GM21390 (cell line): ENCODE results near the gene KANK2.
"Not testable (repeated sequence)": the region's sequence is repeated elsewhere in the genome, so short reads cannot be mapped to it uniquely, and the experiment has no call there.

Experiments used
- ATAC-seq: cut with Tn5 transposase; IDR thresholded peaks from one replicate; pipeline ENCODE4 v1.9.1; 2021; ENCODE audit not compliant: unreplicated experiment

KANK2 gene

GRCh38 chr19:11142528-11143171 lies 54.7 kb downstream of the KANK2 start:
- ATAC-seq = no peak

GRCh38 chr19:11141937-11142527 lies 55.3 kb downstream of the KANK2 start:
- ATAC-seq = no peak

- no peak for ATAC-seq
Observed at GRCh38 chr19:11140896-11141295, 56.4 kb downstream of the KANK2 start.

- ATAC-seq = not testable (repeated sequence)
Observed at GRCh38 chr19:11140023-11140538, 57.3 kb downstream of the KANK2 start.

GRCh38 chr19:11138601-11139300 lies 58.6 kb downstream of the KANK2 start:
- ATAC-seq = no peak

- no peak for ATAC-seq
Observed at GRCh38 chr19:11137542-11138384, 59.6 kb downstream of the KANK2 start.

DNA sequence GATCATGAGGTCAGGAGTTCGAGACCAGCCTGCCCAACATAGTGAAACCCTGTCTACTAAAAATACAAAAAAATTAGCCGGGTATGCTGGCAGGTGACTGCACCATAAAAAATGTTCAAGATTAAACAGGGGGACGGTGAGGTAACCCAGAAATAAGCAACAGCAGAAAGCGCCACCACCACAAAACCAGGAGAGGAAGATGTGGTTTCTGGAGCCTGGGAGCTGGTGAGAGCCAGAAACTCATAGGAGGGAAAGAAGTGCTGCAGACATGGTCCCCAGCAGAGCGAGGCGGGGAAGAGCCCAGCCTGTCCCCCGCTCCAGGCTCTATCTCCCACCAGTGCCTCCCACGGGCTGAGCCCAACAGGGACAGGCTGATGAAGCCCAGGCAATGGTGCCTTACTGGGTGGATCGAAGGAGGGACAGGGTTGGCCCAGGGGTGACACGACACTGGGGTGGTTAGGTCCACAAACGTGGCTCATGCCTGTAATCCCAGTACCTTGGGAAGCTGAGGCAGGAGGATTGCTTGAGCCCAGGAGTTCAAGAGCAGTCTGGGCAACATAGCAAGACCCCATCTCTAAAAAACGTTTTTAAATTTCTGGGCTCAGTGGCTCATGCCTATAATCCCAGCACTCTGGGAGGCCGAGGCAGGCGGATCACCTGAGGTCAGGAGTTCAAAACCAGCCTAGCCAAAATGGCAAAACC lies 60.8 kb downstream of the KANK2 start:
- no peak for ATAC-seq

- ATAC-seq = no peak
Observed at GRCh38 chr19:11131471-11131870, 65.9 kb downstream of the KANK2 start.

DNA sequence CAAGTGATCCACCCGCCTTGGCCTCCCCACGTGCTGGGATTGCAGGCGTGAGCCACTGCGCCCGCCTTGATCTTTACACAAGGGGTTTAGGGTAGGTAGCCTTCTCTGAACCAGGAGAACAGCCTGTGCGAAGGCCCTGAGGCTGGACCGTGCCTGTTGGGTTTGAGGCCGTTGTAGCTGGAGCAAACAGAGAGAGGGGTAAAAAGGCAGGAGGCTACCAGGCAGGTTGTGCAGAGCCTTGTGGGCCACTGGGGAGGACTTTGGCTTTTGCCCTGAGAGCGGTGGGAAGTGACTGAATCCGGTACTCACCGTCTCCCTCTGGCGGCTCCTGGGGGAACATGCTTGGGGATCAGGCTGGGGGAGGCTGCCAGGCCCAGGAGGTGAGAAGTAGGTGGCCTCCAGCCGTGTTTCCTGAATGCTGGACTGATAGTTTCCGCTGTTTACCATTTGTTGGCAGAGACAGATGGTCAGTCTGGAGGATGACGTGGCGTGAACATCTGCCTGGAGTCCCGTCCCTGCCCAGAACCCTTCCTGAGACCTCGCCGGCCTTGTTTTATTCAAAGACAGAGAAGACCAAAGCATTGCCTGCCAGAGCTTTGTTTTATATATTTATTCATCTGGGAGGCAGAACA lies 66.4 kb downstream of the KANK2 start:
- ATAC-seq = no peak

- ATAC-seq = no peak
Observed at GRCh38 chr19:11127905-11128304, 69.4 kb downstream of the KANK2 start.

- no peak for ATAC-seq
Observed at GRCh38 chr19:11125994-11126685, 71.2 kb downstream of the KANK2 start.

- ATAC-seq = not testable (repeated sequence)
Observed at GRCh38 chr19:11124157-11124556, 73.2 kb downstream of the KANK2 start.

GRCh38 chr19:11123114-11123513 lies 74.2 kb downstream of the KANK2 start:
- ATAC-seq = no peak

DNA sequence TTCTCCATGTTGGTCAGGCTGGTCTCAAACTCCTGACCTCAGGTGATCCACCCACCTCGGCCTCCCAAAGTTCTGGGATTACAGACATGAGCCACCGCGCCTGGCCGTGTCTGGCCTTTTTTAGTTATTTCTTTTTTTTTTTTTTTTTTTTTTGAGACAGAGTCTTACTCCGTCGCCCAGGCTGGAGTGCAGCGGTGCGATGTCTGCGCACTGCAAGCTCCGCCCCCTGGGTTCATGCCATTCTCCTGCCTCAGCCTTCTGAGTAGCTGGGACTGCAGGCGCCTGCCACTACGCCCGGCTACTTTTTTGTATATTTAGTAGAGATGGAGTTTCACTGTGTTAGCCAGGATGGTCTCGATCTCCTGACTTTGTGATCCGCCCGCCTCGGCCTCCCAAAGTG lies 75.4 kb downstream of the KANK2 start:
- not testable (repeated sequence) for ATAC-seq

DNA sequence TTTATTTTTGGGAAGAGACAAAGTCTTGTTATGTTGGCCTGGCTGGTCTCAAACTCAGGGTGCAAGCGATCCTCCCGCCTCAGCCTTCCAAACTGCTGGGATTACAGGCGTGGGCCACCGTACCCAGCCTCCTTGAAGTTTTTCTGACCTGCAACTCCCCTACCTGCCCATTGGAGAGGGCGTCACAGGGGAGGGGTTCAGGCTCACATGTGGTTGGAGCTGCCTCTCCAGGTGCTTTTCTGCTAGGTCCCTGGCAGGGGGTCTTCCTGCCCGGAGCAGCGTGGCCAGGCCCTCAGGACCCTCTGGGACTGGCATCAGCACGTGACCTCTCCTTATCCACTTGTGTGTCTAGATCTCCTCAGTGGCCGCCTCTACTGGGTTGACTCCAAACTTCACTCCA lies 80.8 kb downstream of the KANK2 start:
- ATAC-seq = no peak

DNA sequence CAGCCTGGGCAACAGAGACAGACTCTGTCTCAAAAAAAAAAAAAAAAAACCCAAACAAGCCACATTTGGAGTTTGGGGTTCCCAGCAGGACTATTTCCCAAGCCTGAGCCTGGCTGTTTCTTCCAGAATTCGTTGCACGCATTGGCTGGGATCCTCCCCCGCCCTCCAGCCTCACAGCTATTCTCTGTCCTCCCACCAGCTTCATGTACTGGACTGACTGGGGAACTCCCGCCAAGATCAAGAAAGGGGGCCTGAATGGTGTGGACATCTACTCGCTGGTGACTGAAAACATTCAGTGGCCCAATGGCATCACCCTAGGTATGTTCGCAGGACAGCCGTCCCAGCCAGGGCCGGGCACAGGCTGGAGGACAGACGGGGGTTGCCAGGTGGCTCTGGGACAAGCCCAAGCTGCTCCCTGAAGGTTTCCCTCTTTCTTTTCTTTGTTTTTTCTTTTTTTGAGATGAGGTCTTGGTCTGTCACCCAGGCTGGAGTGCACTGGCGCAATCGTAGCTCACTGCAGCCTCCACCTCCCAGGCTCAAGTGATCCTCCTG lies 81.4 kb downstream of the KANK2 start:
- no peak for ATAC-seq

DNA sequence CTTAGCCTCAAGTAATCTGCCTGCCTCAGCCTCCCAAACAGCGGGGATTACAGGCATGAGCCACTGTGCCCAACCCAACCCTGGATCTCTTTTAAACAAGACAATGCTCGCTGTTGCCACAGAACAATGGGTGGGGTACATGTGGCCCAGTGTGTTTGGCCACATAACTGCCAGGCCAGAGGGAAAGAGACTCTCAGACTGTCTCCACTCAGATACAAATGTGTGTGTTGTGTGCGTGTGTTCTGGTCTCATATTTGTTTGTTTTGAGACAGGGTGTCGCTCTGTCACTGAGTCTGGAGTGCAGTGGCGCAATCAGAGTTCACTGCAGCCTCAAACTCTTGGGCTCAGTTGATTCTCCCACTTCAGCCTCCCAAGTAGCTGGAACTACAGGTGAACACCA lies 82.3 kb downstream of the KANK2 start:
- no peak for ATAC-seq
